Activated CD8-positive, alpha-beta memory T cell treated with anti-CD3 and anti-CD28 coated beads, Interleukin-2, amount 50 U/mL, for 4 hours (primary cell): Measurements from ENCODE around the gene SASH1.

Experiments used
- DNase-seq: peaks from one replicate; pipeline ENCODE4 v3.0.0-alpha.2; 2020

SASH1 gene

GRCh38 chr6:148502083-148502772 is 159.6 kb downstream of the SASH1 start:
- DNase-seq = no peak

- no peak for DNase-seq
These were observed 160.1 kb downstream of the SASH1 start for GRCh38 chr6:148502773-148503135.

GRCh38 chr6:148503703-148504102 is 161.1 kb downstream of the SASH1 start:
- DNase-seq = no peak

- DNase-seq = no peak
These were observed 165.1 kb downstream of the SASH1 start for GRCh38 chr6:148507774-148508173.

GRCh38 chr6:148508401-148509041 is 165.9 kb downstream of the SASH1 start:
- DNase-seq = no peak

- no peak for DNase-seq
These were observed 166.6 kb downstream of the SASH1 start for GRCh38 chr6:148509119-148509799.

GRCh38 chr6:148509800-148510581 is 167.4 kb downstream of the SASH1 start:
- DNase-seq = no peak

- DNase-seq = no peak
These were observed 170.8 kb downstream of the SASH1 start for GRCh38 chr6:148513145-148514071.

- DNase-seq = no peak
These were observed 171.6 kb downstream of the SASH1 start for GRCh38 chr6:148514091-148514845.

- no peak for DNase-seq
These were observed 173.6 kb downstream of the SASH1 start for GRCh38 chr6:148516217-148516616.

- DNase-seq = no peak
These were observed 174.0 kb downstream of the SASH1 start for GRCh38 chr6:148516617-148517016.

GRCh38 chr6:148517470-148517869 is 174.8 kb downstream of the SASH1 start:
- no peak for DNase-seq

- DNase-seq = no peak
These were observed 176.0 kb downstream of the SASH1 start for GRCh38 chr6:148518511-148519156.

GRCh38 chr6:148520109-148520841 is 177.6 kb downstream of the SASH1 start:
- no peak for DNase-seq

GRCh38 chr6:148521158-148521557 is 178.5 kb downstream of the SASH1 start:
- DNase-seq = no peak

GRCh38 chr6:148521586-148521985 is 178.9 kb downstream of the SASH1 start:
- DNase-seq = no peak

- no peak for DNase-seq
These were observed 180.4 kb downstream of the SASH1 start for GRCh38 chr6:148523048-148523447.

GRCh38 chr6:148523551-148523950 is 180.9 kb downstream of the SASH1 start:
- DNase-seq = no peak

GRCh38 chr6:148524471-148524882 is 181.8 kb downstream of the SASH1 start:
- DNase-seq = no peak

- no peak for DNase-seq
These were observed 182.3 kb downstream of the SASH1 start for GRCh38 chr6:148524976-148525375.
